Measurements from ENCODE around the gene OR51V1.
"Not testable (repeated sequence)": the region's sequence is repeated elsewhere in the genome, so short reads cannot be mapped to it uniquely, and the experiment has no call there.

The OR51V1 gene, protein sequence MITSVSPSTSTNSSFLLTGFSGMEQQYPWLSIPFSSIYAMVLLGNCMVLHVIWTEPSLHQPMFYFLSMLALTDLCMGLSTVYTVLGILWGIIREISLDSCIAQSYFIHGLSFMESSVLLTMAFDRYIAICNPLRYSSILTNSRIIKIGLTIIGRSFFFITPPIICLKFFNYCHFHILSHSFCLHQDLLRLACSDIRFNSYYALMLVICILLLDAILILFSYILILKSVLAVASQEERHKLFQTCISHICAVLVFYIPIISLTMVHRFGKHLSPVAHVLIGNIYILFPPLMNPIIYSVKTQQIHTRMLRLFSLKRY

DNA sequence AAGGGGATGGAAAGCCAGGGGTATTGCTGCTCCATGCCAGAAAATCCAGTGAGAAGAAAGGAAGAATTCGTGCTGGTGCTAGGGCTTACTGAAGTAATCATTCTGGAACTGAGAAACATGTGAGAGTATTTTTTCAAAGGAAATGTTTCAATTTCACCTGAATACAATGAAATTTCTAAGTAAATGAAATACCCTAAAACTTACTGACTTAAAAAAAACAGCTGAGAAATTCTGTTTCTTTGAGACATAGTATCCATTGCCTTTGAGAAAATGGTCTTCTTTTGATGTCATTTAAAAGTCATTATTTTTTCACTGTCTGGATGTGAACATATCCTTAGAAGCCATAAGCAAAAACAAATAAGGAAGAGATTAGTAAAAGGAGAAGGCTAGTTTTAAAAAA is at the start of gene OR51V1:
Gene OR51V1, minus strand, starts transcription at position 101 of the 400 bp plus-strand sequence. Its CDS starts 0 bp downstream, at position 101.
- DNase-seq (ENCODE audit: low read depth in 2 of 2): no peak

DNA sequence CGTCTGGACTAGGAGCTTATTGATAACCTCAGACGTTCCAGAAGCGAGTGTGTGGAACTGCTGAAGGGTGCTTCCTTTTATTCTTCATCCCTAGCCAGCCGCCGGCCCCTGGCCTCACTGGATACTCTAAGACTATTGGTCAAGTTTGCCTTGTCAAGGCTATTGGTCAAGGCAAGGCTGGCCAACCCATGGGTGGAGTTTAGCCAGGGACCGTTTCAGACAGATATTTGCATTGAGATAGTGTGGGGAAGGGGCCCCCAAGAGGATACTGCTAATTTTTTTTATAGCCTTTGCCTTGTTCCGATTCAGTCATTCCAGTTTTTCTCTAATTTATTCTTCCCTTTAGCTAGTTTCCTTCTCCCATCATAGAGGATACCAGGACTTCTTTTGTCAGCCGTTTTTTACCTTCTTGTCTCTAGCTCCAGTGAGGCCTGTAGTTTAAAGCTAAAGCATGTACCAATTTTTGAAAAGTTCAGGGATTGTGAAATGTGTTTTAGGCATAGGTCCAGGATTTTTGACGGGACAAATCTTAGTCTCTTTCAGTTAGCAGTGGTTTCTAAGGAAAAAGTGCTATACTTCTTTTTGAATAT is 49.4 kb upstream of the OR51V1 start, which contains the start of gene HBG1:
Gene HBG1, minus strand, starts transcription at position 51 of the 590 bp plus-strand sequence. CDS start 53 bp downstream, outside the sequence.
- DNase-seq (ENCODE audit: low read depth in 2 of 2): not testable (repeated sequence)

DNA sequence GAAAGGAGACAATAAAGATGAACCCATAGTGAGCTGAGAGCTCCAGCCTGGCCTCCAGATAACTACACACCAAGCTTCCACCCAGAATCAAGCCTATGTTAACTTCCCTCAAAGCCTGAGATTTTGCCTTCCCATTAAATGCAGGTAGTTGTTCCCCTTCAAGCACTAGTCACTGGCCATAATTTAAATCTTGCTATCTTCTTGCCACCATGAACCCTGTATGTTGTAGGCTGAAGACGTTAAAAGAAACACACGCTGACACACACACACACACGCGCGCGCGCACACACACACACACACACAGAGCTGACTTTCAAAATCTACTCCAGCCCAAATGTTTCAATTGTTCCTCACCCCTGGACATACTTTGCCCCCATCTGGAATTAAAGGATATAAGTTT is 48.0 kb upstream of the OR51V1 start:
- not testable (repeated sequence) for DNase-seq (ENCODE audit: low read depth in 2 of 2)

DNA sequence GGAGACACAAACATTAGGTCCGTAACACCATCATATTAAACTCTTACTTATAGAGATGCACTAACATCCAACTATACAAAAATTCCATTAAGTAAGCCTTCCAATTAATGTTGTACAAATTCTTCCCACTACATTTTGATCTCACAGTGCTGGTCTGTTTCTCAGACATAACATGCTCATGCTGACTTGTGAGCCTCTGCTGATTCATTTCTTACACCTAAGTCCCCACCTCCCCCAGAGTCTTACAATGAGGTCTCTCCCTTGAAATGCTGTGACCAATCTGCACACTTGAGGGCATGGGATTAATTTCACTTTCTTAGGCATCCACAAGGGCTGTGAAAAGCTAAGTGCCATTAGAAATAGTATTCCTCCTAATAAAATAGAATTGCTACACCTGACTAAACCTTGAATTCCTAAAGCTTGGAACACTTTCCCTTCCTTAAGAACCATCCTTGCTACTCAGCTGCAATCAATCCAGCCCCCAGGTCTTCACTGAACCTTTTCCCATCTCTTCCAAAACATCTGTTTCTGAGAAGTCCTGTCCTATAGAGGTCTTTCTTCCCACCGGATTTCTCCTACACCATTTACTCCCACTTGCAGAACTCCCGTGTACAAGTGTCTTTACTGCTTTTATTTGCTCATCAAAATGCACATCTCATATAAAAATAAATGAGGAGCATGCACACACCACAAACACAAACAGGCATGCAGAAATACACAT is 47.1 kb upstream of the OR51V1 start:
- no peak for DNase-seq (ENCODE audit: low read depth in 2 of 2)

DNA sequence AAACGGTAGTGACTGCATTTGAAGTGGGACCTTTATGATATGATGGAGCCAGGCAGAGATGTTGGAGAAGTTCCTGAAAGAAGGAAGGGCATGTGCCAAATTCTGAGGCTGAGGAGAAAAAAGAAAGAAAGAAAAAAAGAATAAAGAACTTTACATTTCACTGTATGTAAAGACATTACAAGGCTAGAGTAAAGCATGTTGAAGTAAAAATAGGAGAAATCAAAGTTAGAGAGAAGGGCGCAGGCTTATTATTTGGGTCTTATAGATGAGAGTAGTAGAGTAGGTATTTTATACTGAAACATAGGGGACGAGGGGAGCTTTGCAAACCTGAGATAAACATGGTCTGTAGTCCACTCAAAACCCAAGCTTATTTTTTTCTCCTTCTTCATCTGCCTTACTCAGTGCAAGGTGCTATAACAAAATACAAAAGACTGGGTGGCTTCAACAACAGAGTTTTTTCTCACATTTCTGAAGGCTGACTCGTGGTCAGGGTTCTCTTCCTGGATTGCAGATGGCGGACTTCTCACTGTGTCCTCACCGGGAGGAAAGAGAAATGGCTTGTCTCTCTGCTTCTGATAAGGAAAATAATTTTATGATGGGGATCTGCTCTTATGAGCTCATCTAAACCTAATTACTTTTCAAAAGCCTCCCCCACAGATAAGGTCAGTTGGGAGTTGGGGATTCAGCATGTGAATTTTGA is 46.4 kb upstream of the OR51V1 start:
- DNase-seq (ENCODE audit: low read depth in 2 of 2): no peak

DNA sequence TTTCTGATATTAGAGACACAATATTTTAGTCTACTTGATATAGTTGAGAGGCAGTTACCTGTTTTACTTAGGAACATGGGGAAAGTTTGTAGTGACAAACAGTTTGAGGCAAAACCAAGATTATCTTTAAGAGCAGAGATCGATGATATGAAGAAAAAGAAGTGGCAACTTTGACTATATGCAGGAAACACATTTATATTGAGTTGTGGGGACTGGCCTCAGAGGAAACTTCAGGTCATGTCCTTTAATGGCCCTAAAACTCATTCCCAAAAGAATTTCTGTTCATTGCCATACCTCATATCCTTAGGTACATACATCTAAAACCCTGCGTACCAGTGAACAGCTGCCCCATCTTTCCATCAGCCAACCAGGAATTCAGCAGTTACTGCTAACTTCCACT is 44.7 kb upstream of the OR51V1 start:
- DNase-seq (ENCODE audit: low read depth in 2 of 2): no peak

DNA sequence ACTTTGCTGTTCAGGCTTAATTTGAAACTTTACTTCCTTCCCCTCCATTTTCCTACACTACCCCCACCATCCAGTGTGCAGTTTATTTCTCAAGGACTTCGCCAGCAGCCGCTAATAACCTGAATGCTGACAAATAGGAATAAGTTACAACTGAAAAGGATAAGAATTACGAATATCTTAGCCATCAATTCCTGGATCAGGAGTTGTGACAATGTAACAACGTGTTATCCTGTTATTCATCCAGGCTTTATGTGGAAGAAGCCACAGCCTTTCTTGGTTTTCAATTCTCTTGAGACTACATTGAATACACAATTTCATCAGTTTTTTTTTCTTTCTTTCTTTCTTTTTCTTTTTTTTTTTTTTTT is 43.3 kb upstream of the OR51V1 start:
- DNase-seq (ENCODE audit: low read depth in 2 of 2): no peak

DNA sequence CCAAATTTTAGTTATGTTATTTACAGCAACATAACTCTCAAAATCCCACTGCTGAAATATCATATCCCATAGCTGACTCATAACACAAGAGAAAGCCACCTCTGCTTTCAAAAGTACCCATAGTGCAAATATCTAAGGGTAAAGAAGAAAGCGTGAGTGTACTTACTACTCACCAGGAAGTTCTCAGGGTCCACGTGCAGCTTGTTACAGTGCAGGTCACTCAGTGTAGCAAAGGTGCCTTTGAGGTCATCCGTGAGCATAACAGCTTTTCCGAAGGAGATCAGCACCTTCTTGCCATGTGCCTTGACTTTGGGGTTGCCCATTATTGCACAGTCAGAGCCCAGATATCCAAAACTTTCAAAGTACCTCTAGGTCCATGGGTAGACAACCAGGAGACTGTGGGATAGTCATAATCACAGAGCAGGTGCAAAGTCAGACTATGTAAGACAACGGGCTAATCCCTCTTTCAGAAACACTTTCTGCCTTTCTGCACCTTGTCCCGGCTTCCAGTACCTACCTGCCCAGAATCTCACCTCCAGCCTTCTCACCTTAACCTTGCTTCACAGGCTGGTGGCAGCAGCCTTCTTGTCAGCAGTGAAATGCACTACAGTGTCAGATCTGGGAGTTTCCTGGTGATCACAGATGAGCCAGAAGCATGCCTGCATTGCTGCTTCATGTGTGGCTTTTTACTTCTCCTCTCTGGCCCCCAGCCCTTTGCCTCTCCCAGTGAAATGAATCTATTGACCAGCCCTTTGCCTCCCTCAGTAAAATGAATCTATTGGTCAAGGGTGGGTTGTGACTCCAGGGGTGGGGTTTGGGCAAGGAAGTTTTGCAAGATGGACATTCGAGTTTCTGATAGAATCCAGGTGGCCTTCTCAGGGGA is 42.7 kb upstream of the OR51V1 start:
- no peak for DNase-seq (ENCODE audit: low read depth in 2 of 2)

DNA sequence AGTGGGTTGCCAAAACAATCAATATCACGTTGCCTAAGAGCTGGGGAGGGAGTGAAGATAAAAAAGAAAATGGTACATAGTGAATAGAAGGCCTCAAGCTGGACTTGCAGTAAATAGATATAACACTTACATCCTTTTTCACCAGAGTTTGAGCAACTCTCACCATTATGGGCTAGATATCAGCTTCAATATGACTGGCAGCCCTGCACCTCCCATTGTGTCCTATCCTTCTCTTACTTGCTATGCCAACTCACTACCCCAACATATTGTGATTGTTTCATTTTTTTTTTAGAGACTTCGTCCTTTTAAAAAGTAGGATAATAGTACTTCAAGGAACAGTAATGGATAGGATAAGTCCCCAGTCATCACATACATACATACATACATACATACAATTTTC is 41.7 kb upstream of the OR51V1 start:
- no peak for DNase-seq (ENCODE audit: low read depth in 2 of 2)

DNA sequence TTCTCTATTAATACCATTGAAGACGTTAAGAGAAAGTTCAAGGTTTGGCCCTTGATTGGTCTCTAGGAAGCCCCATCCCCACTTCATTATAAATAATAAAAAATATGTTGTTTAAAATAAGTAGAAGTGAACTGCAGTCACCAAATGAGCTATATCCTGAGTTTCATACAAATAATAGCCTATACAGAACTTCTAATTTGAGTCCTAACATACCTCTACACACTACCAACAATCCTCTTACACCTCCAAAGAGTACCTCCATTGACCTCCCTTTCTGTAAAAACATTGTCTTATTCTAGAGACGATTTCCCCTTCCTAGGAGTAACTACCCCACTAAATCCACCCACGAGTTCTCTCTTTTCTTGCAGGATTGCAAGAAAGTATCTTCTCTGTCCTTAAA is 41.0 kb upstream of the OR51V1 start:
- no peak for DNase-seq (ENCODE audit: low read depth in 2 of 2)

DNA sequence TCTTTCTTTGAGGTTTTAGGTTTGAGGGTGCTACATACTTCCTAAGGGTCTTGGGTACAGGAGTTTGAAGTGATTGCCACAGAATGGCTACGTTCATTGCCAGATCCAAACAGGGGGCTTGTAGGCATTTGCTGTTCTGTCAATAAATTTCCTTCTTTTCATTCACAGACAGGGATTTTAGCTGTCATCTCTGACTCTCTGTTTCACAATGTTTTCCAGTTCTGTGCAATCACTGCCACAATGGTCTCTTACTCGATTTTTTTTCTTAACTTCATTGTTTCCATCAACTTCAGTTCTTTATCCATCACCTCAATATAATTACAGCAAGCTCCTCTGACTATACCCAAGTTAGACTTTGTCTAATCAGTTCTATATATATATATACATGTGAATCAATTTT is 40.0 kb upstream of the OR51V1 start:
- no peak for DNase-seq (ENCODE audit: low read depth in 2 of 2)

DNA sequence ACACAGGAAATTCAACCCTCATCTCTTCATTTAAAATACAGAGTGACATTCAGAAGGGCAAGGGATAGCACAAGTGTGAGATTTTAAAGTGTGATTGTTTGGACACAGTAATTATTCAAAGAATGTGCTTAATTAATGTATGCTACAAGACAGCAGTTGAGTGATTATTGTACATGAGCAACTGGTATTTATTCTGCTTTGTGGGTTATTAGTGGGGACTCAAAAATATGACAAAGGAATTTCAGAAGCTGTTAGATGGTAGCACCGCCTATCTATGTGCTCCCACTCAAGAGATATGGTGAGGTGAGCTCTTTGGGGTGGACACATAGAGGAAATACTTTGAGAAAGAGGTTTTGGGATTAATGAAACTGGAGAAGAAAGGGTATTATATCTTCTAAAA is 39.6 kb upstream of the OR51V1 start:
- no peak for DNase-seq (ENCODE audit: low read depth in 2 of 2)

DNA sequence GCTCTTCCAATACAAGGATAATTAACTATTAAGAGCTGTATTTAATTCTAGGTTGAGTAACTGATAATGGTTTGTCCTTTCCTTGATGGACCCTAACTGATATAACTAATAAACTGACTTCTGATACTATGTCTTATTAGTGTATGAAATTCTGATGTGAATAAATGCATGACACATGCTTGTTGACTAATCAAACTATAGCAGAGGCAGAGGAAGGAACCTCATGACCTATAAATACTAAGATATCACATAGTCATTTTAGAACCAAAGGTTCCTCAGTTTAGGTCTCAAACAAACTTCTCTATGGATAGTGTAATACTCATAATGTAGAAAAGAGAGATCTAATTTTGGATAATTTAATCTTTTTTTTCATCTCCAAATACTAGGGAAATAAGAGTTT is 38.6 kb upstream of the OR51V1 start:
- no peak for DNase-seq (ENCODE audit: low read depth in 2 of 2)

DNA sequence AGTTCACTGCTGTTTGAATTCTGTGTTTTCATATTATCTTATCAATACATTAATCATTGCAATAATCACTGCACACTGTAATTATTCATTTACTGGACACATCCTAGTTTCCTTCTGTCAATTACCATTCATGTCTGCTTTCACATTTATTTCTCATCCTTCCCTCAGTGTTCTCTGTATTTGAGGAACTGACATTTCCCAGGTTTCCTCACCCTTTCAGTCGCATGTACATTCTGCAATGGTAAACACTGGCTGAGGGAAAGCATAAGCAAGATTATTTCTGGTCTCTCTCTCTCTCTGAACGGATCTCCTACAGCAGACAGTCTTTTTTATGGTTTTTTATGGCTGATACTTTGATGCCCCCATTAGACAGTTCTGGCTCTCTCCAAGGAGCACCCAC is 38.0 kb upstream of the OR51V1 start:
- DNase-seq (ENCODE audit: low read depth in 2 of 2): no peak

DNA sequence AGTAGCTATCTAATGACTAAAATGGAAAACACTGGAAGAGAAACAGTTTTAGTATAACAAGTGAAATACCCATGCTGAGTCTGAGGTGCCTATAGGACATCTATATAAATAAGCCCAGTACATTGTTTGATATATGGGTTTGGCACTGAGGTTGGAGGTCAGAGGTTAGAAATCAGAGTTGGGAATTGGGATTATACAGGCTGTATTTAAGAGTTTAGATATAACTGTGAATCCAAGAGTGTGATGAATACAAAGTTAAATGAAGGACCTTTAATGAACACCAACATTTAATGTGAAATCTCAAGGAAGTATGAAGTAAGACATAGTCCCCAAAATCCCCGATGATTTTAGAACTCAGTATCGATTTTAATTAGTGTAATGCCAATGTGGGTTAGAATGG is 36.9 kb upstream of the OR51V1 start:
- no peak for DNase-seq (ENCODE audit: low read depth in 2 of 2)

DNA sequence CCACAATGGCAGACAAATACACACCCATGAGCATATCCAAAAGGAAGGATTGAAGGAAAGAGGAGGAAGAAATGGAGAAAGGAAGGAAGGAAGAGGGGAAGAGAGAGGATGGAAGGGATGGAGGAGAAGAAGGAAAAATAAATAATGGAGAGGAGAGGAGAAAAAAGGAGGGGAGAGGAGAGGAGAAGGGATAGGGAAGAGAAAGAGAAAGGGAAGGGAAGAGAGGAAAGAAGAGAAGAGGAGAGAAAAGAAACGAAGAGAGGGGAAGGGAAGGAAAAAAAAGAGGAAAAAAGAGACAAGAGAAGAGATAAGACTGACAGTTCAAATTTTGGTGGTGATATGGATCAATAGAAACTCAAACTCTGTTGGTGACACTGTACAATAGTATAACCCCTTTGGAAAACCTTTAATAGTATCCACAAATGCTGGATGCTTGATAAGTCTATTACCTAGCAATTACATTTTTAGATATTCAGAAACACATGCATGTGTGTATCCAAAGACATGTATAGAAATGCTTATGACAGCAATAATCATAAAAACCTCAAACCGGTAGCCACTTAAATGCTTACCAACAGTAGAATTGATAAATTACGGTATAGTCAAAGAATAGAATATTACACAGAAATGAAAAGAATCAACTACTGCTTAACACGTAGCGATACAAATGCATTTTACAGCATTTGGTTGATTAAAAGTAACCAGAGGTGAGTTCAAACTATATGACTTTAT is 35.0 kb upstream of the OR51V1 start:
- DNase-seq (ENCODE audit: low read depth in 2 of 2): no peak

DNA sequence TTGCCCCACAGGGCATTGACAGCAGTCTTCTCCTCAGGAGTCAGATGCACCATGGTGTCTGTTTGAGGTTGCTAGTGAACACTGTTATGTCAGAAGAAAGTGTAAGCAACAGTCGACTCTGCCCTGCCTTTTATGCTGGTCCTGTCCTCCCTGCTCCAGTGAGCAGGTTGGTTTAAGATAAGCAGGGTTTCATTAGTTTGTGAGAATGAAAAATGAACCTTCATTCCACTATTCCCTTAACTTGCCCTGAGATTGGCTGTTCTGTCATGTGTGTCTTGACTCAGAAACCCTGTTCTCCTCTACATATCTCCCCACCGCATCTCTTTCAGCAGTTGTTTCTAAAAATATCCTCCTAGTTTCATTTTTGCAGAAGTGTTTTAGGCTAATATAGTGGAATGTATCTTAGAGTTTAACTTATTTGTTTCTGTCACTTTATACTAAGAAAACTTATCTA is 33.9 kb upstream of the OR51V1 start, which contains the start of gene HBD:
Gene HBD, minus strand, starts transcription at position 103 of the 454 bp plus-strand sequence. Its CDS starts 50 bp downstream, at position 53.
- DNase-seq (ENCODE audit: low read depth in 2 of 2): no peak

DNA sequence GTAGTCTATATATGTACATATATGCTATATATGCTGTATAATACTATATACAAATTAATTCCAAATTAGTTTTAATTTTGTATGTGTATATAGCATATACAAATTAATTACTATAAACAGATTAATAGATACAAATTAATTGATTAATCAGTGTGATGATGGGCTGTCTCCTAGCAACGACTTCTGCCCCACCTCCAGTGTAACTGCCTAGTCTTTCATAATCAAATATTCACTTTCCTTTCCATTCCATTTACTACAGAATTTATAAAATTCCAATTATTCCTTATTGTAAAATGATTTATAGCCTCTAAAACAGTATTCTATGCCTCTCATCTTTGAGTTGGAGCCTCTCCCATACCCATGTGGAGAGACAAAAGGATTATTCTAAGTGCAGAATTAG is 32.8 kb upstream of the OR51V1 start:
- no peak for DNase-seq (ENCODE audit: low read depth in 2 of 2)

DNA sequence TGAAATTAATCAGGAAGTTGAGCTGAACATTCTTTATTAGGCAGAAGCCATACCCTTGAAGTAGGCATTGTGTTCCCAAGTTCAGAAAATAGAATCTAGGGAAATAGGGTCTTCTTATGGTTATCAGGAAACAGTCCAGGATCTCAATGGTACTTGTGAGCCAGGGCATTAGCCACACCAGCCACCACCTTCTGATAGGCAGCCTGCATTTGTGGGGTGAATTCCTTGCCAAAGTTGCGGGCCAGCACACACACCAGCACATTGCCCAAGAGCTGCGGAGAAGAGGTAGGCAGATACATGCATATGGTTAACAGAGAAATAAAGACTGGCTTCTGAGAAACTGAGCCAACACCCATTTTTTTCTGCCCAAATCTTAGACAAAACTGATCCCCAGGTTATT is 32.3 kb upstream of the OR51V1 start:
- DNase-seq (ENCODE audit: low read depth in 2 of 2): no peak

DNA sequence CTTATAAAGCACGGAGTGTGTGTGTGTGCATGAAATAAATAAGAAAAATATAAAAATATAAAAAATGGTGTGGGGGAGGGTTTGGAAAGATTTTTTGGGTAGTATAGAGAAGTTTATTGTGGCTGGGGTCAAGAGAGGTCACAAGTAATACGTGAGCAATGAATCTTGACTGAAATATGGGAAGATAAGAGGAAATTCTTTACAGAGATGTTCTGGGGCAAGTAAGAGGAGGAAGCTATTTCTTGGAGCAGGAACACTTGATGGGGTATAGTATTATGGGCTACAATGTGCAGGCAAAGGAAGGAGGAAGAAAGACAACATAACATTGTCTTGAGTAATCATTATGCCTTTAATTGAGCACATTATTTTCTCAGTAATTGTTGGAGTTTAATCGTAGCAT is 31.7 kb upstream of the OR51V1 start:
- no peak for DNase-seq (ENCODE audit: low read depth in 2 of 2)
